GM19468 (cell line): Measurements from ENCODE around the gene MGP.

Experiments
- ATAC-seq: cut with Tn5 transposase; IDR thresholded peaks from one replicate; pipeline ENCODE4 v1.9.1; 2021; ENCODE audit warnings: mild to moderate bottlenecking, moderate library complexity, moderate number of reproducible peaks; ENCODE audit not compliant: unreplicated experiment; ENCODE audit errors: extremely low read depth

Gene MGP

GRCh38 chr12:14885718-14886221 lies at the start of gene MGP:
MGP (minus strand) TSS chr12:14885854; CDS start chr12:14885791, 63 bp downstream.
- ATAC-seq = no peak

GRCh38 chr12:14935031-14935430 lies 49.4 kb upstream of the MGP start:
- ATAC-seq = no peak

GRCh38 chr12:14934511-14934910 lies 48.9 kb upstream of the MGP start:
- ATAC-seq = no peak

GRCh38 chr12:14931791-14932560 lies 46.3 kb upstream of the MGP start:
- no peak for ATAC-seq

- ATAC-seq = no peak
These were observed 45.7 kb upstream of the MGP start for GRCh38 chr12:14931359-14931758.

- ATAC-seq = no peak
These were observed 44.6 kb upstream of the MGP start for GRCh38 chr12:14930299-14930698.

- no peak for ATAC-seq
These were observed 43.3 kb upstream of the MGP start for GRCh38 chr12:14928931-14929330.

- no peak for ATAC-seq
These were observed 41.6 kb upstream of the MGP start for GRCh38 chr12:14927267-14927666.

- no peak for ATAC-seq
These were observed 38.9 kb upstream of the MGP start for GRCh38 chr12:14924541-14924940.

- no peak for ATAC-seq
These were observed 38.3 kb upstream of the MGP start for GRCh38 chr12:14923944-14924343.

- ATAC-seq = no peak
These were observed 35.6 kb upstream of the MGP start for GRCh38 chr12:14921218-14921617.

GRCh38 chr12:14920475-14921126 lies 34.9 kb upstream of the MGP start:
- no peak for ATAC-seq

- ATAC-seq = no peak
These were observed 33.8 kb upstream of the MGP start for GRCh38 chr12:14919455-14919854.

- ATAC-seq = no peak
These were observed 30.1 kb upstream of the MGP start for GRCh38 chr12:14915736-14916135.

- ATAC-seq = no peak
These were observed 27.7 kb upstream of the MGP start for GRCh38 chr12:14913381-14913781.

- ATAC-seq = no peak
These were observed 25.5 kb upstream of the MGP start for GRCh38 chr12:14911131-14911530.

GRCh38 chr12:14910090-14910915 lies 24.6 kb upstream of the MGP start:
- ATAC-seq = no peak

- ATAC-seq = no peak
These were observed 22.3 kb upstream of the MGP start for GRCh38 chr12:14907953-14908352.

- ATAC-seq = no peak
These were observed 20.5 kb upstream of the MGP start for GRCh38 chr12:14906114-14906513.

- ATAC-seq = no peak
These were observed 19.8 kb upstream of the MGP start for GRCh38 chr12:14905269-14906004.
